Stimulated activated CD8-positive, alpha-beta memory T cell treated with anti-CD3 and anti-CD28 coated beads, Interleukin-4, amount 100 ng/mL, for 1 hour (primary cell): ENCODE measurements around the gene CCSER1.
"Not testable (repeated sequence)": the region's sequence is repeated elsewhere in the genome, so short reads cannot be mapped to it uniquely, and the experiment has no call there.

ENCODE experiments used
- DNase-seq, 2 donors: peaks; one replicate each; pipeline ENCODE4 v3.0.0-alpha.2; 2020; ENCODE audit warnings: low read depth in 2 of 2, low spot score in 1 of 2

CCSER1 gene

GRCh38 chr4:91322961-91323360 lies 1195.8 kb downstream of the CCSER1 start:
- no peak for DNase-seq

- DNase-seq, result no peak
These were observed 1198.3 kb downstream of the CCSER1 start for GRCh38 chr4:91325495-91325894.

- not testable (repeated sequence) for DNase-seq
These were observed 1199.0 kb downstream of the CCSER1 start for GRCh38 chr4:91326167-91326566.

GRCh38 chr4:91330555-91331137 lies 1203.5 kb downstream of the CCSER1 start:
- DNase-seq, result no peak

- DNase-seq, result no peak
These were observed 1213.6 kb downstream of the CCSER1 start for GRCh38 chr4:91340822-91341221.

GRCh38 chr4:91345632-91346031 lies 1218.4 kb downstream of the CCSER1 start:
- DNase-seq, result no peak

- DNase-seq, result not testable (repeated sequence)
These were observed 1229.3 kb downstream of the CCSER1 start for GRCh38 chr4:91356496-91356895.

- not testable (repeated sequence) for DNase-seq
These were observed 1230.8 kb downstream of the CCSER1 start for GRCh38 chr4:91358016-91358415.

- not testable (repeated sequence) for DNase-seq
These were observed 1231.4 kb downstream of the CCSER1 start for GRCh38 chr4:91358621-91359020.

- DNase-seq, result no peak
These were observed 1232.1 kb downstream of the CCSER1 start for GRCh38 chr4:91359041-91360031.

GRCh38 chr4:91362125-91362524 lies 1234.9 kb downstream of the CCSER1 start:
- DNase-seq, result no peak

GRCh38 chr4:91366554-91366953 lies 1239.4 kb downstream of the CCSER1 start:
- DNase-seq, result no peak

GRCh38 chr4:91369116-91369515 lies 1241.9 kb downstream of the CCSER1 start:
- no peak for DNase-seq

GRCh38 chr4:91373546-91373945 lies 1246.4 kb downstream of the CCSER1 start:
- no peak for DNase-seq

- DNase-seq, result not testable (repeated sequence)
These were observed 1278.2 kb downstream of the CCSER1 start for GRCh38 chr4:91405431-91405830.

GRCh38 chr4:91422011-91422410 lies 1294.8 kb downstream of the CCSER1 start:
- no peak for DNase-seq

- DNase-seq, result no peak
These were observed 1299.5 kb downstream of the CCSER1 start for GRCh38 chr4:91426725-91427124.

GRCh38 chr4:91427171-91427570 lies 1300.0 kb downstream of the CCSER1 start:
- no peak for DNase-seq

- no peak for DNase-seq
These were observed 1307.4 kb downstream of the CCSER1 start for GRCh38 chr4:91434631-91435030.

- no peak for DNase-seq
These were observed 1309.4 kb downstream of the CCSER1 start for GRCh38 chr4:91436556-91436955.

GRCh38 chr4:91447168-91447567 lies 1320.0 kb downstream of the CCSER1 start:
- DNase-seq, result no peak

GRCh38 chr4:91448668-91449330 lies 1321.6 kb downstream of the CCSER1 start:
- DNase-seq, result no peak
